Renal cortical epithelial cell (primary cell): ENCODE results near the gene PCLAF. TPM values are rescaled to one million over a fixed set of nuclear protein-coding genes. Genes with fewer than 3 reads are reported as not detected.
"Not testable (repeated sequence)": the region's sequence is repeated elsewhere in the genome, so short reads cannot be mapped to it uniquely, and the experiment has no call there.

Experiments
- DNase-seq: peaks from one replicate; pipeline ENCODE4 v3.0.0-alpha.2; 2011; ENCODE audit warnings: low read depth
- total RNA-seq: library from RNA; depleted of rRNA; stranded (reverse); fragments of >200 nt; gene quantifications from 2 replicates; pipeline ENCODE4 v1.2.3, GENCODE V29; 2014

The PCLAF gene
- 1.2 and 8.3 TPM in 2 replicates for total RNA-seq

GRCh38 chr15:64381000-64381751 is at the start of gene PCLAF:
TSS of gene PCLAF (minus strand) at chr15:64381441. CDS start at chr15:64381371, 70 bp downstream.
- peak; percentile 90 for DNase-seq

- DNase-seq, result peak; percentile 88
These were observed 48.9 kb upstream of the PCLAF start for GRCh38 chr15:64430000-64430735.

- no peak for DNase-seq
These were observed 48.2 kb upstream of the PCLAF start for GRCh38 chr15:64429448-64429847.

- peak; percentile 59 for DNase-seq
These were observed 45.7 kb upstream of the PCLAF start for GRCh38 chr15:64426845-64427465.

- no peak for DNase-seq
These were observed 44.0 kb upstream of the PCLAF start for GRCh38 chr15:64425221-64425620.

GRCh38 chr15:64423970-64424369 is 42.7 kb upstream of the PCLAF start:
- no peak for DNase-seq

- no peak for DNase-seq
These were observed 41.5 kb upstream of the PCLAF start for GRCh38 chr15:64422697-64423096.

GRCh38 chr15:64412216-64412615 is 31.0 kb upstream of the PCLAF start:
- no peak for DNase-seq

GRCh38 chr15:64400583-64400982 is 19.3 kb upstream of the PCLAF start:
- DNase-seq, result no peak

- DNase-seq, result peak; percentile 55
These were observed 17.3 kb upstream of the PCLAF start for GRCh38 chr15:64398575-64398974.

- DNase-seq, result no peak
These were observed 15.5 kb upstream of the PCLAF start for GRCh38 chr15:64396789-64397188.

- not testable (repeated sequence) for DNase-seq
These were observed 11.2 kb upstream of the PCLAF start for GRCh38 chr15:64392471-64392870.

- DNase-seq, result no peak
These were observed 7.8 kb upstream of the PCLAF start for GRCh38 chr15:64389036-64389435.

- peak; percentile 94 for DNase-seq
These were observed 6.4 kb upstream of the PCLAF start, which contains the start of gene TRIP4 for GRCh38 chr15:64387562-64388168. TSS of gene TRIP4 (plus strand) at chr15:64387836. CDS start at chr15:64387864, 28 bp downstream.

GRCh38 chr15:64386291-64386690 is 5.0 kb upstream of the PCLAF start:
- no peak for DNase-seq

- no peak for DNase-seq
These were observed 2.5 kb upstream of the PCLAF start for GRCh38 chr15:64383760-64384159.

GRCh38 chr15:64380130-64380870 is 941 bp downstream of the PCLAF start:
- not testable (repeated sequence) for DNase-seq

- DNase-seq, result no peak
These were observed 1.9 kb downstream of the PCLAF start for GRCh38 chr15:64379216-64379960.

GRCh38 chr15:64373360-64373759 is 7.9 kb downstream of the PCLAF start:
- DNase-seq, result no peak

- not testable (repeated sequence) for DNase-seq
These were observed 9.9 kb downstream of the PCLAF start for GRCh38 chr15:64371383-64371782.
